Activated CD4-positive, alpha-beta T cell treated with anti-CD3 and anti-CD28 coated beads, Interleukin-2, Interleukin-4, amounts not matched to agents 100 ng/mL and 50 ng/mL, durations not matched to agents 16 hours and 8 hours (primary cell): ENCODE data around the gene P4HA3.
A peak's percentile ranks its signal among the peaks of the same experiment; 100 is the strongest.

ENCODE experiments used
- DNase-seq: peaks from one replicate; pipeline ENCODE4 v3.0.0-alpha.2; 2020; ENCODE audit warnings: low spot score

P4HA3 gene

GRCh38 chr11:74265256-74265655 lies 46.2 kb downstream of the P4HA3 start:
- no peak for DNase-seq

GRCh38 chr11:74262725-74263124 lies 48.7 kb downstream of the P4HA3 start:
- no peak for DNase-seq

- no peak for DNase-seq
These were observed 53.4 kb downstream of the P4HA3 start for GRCh38 chr11:74257959-74258553.

GRCh38 chr11:74256378-74257133 lies 54.9 kb downstream of the P4HA3 start:
- no peak for DNase-seq

GRCh38 chr11:74255741-74256375 lies 55.6 kb downstream of the P4HA3 start:
- peak; percentile 70 for DNase-seq

- no peak for DNase-seq
These were observed 58.1 kb downstream of the P4HA3 start for GRCh38 chr11:74253361-74253760.

- no peak for DNase-seq
These were observed 61.9 kb downstream of the P4HA3 start for GRCh38 chr11:74249496-74249895.

- no peak for DNase-seq
These were observed 63.0 kb downstream of the P4HA3 start for GRCh38 chr11:74248469-74248868.

- DNase-seq = no peak
These were observed 73.2 kb downstream of the P4HA3 start for GRCh38 chr11:74238243-74238642.

GRCh38 chr11:74237541-74237940 lies 73.9 kb downstream of the P4HA3 start:
- no peak for DNase-seq

GRCh38 chr11:74235121-74235520 lies 76.3 kb downstream of the P4HA3 start:
- DNase-seq = no peak

GRCh38 chr11:74233683-74234082 lies 77.8 kb downstream of the P4HA3 start:
- DNase-seq = no peak

- no peak for DNase-seq
These were observed 79.0 kb downstream of the P4HA3 start for GRCh38 chr11:74232311-74232950.

- no peak for DNase-seq
These were observed 84.5 kb downstream of the P4HA3 start for GRCh38 chr11:74226907-74227306.

- DNase-seq = no peak
These were observed 85.9 kb downstream of the P4HA3 start for GRCh38 chr11:74225565-74225964.

GRCh38 chr11:74221816-74222215 lies 89.6 kb downstream of the P4HA3 start:
- no peak for DNase-seq

GRCh38 chr11:74220376-74220775 lies 91.1 kb downstream of the P4HA3 start:
- DNase-seq = no peak
